HTERT RPE-1 (cell line): ENCODE results near the gene FBXO2.
"Not testable (repeated sequence)": the region's sequence is repeated elsewhere in the genome, so short reads cannot be mapped to it uniquely, and the experiment has no call there.

Experiments
- in situ Hi-C: fragments of 300-500 bp; cut with MboI; formaldehyde crosslinking; loops from 4 replicates; pipeline ENCODE4 v1.14.3; 2020; ENCODE audit warnings: low sequenced_read_pairs

Gene FBXO2

GRCh38 chr1:11653101-11653860, 948 bp downstream of the FBXO2 start:
- in situ Hi-C loops, result no loop called here

- in situ Hi-C loops, result no loop called here
Measured at GRCh38 chr1:11652203-11652780, 1.9 kb downstream of the FBXO2 start.

GRCh38 chr1:11651017-11651416, 3.2 kb downstream of the FBXO2 start:
- in situ Hi-C loops, result no loop called here

GRCh38 chr1:11650331-11650991, 3.8 kb downstream of the FBXO2 start:
- in situ Hi-C loops, result no loop called here

GRCh38 chr1:11649624-11650330, 4.5 kb downstream of the FBXO2 start:
- in situ Hi-C loops, result no loop called here

GRCh38 chr1:11649237-11649623, 5.0 kb downstream of the FBXO2 start:
- in situ Hi-C loops, result no loop called here

GRCh38 chr1:11648732-11649158, 5.5 kb downstream of the FBXO2 start:
- in situ Hi-C loops, result no loop called here

- in situ Hi-C loops, result no loop called here
Measured at GRCh38 chr1:11648039-11648438, 6.2 kb downstream of the FBXO2 start.

- in situ Hi-C loops, result no loop called here
Measured at GRCh38 chr1:11647333-11647732, 6.9 kb downstream of the FBXO2 start.

- in situ Hi-C loops, result no loop called here
Measured at GRCh38 chr1:11646317-11646716, 7.9 kb downstream of the FBXO2 start.

GRCh38 chr1:11645670-11646265, 8.5 kb downstream of the FBXO2 start:
- in situ Hi-C loops, result no loop called here

- in situ Hi-C loops, result no loop called here
Measured at GRCh38 chr1:11645270-11645669, 9.0 kb downstream of the FBXO2 start.

- in situ Hi-C loops, result no loop called here
Measured at GRCh38 chr1:11643782-11644181, 10.4 kb downstream of the FBXO2 start.

GRCh38 chr1:11642418-11643017, 11.7 kb downstream of the FBXO2 start:
- in situ Hi-C loops, result not testable (repeated sequence)

GRCh38 chr1:11641776-11642305, 12.4 kb downstream of the FBXO2 start:
- in situ Hi-C loops, result no loop called here

GRCh38 chr1:11640944-11641343, 13.3 kb downstream of the FBXO2 start:
- in situ Hi-C loops, result no loop called here

- in situ Hi-C loops, result no loop called here
Measured at GRCh38 chr1:11640101-11640500, 14.1 kb downstream of the FBXO2 start.

GRCh38 chr1:11639372-11639771, 14.9 kb downstream of the FBXO2 start:
- in situ Hi-C loops, result no loop called here

- in situ Hi-C loops, result no loop called here
Measured at GRCh38 chr1:11638121-11638520, 16.1 kb downstream of the FBXO2 start.

GRCh38 chr1:11634365-11635192, 19.6 kb downstream of the FBXO2 start:
- in situ Hi-C loops, result no loop called here
